GM23338 (cell line): ENCODE data around the gene PKP3. TPM values are rescaled to one million over a fixed set of nuclear protein-coding genes. Genes with fewer than 3 reads are reported as not detected.

Experiments
- ATAC-seq: fragments of 200-7000 bp; cut with Tn5 transposase; 3 replicates; pipeline ENCODE4 v1.9.1; 2020
- DNase-seq: peaks from one replicate; pipeline ENCODE4 v3.0.0-alpha.2; 2015; ENCODE audit warnings: low spot score
- H2AFZ ChIP-seq: fragments of 200-600 bp; sonication (generic); 2 replicates; pipeline ENCODE4 v1.8.0; 2016; ENCODE audit warnings: antibody characterized with exemption, mild to moderate bottlenecking, moderate library complexity
- H3F3A ChIP-seq: fragments of 200-600 bp; sonication (generic); replicated peaks from 2 replicates; pipeline ENCODE4 v1.8.0; 2017; ENCODE audit warnings: antibody characterized with exemption, mixed run types, low read depth
- H3K27ac ChIP-seq: fragments of 200-600 bp; sonication (generic); 2 replicates; pipeline ENCODE4 v1.6.1; 2016; ENCODE audit warnings: low read depth
- H3K27me3 ChIP-seq: fragments of 200-600 bp; sonication (generic); 2 replicates; pipeline ENCODE4 v1.8.0; 2016; ENCODE audit warnings: mild to moderate bottlenecking, mixed run types, moderate library complexity; ENCODE audit not compliant: insufficient read depth
- H3K36me3 ChIP-seq: fragments of 200-600 bp; sonication (generic); 2 replicates; pipeline ENCODE4 v1.8.0; 2016; ENCODE audit warnings: mild to moderate bottlenecking; ENCODE audit not compliant: insufficient read depth
- H3K4me1 ChIP-seq: fragments of 200-600 bp; sonication (generic); 2 replicates; pipeline ENCODE4 v1.8.0; 2016; ENCODE audit warnings: mild to moderate bottlenecking, moderate library complexity; ENCODE audit not compliant: insufficient read depth
- H3K4me2 ChIP-seq: fragments of 200-600 bp; sonication (generic); 2 replicates; pipeline ENCODE4 v1.7.1; 2017; ENCODE audit warnings: mixed run types
- H3K4me3 ChIP-seq: fragments of 200-600 bp; sonication (generic); 2 replicates; pipeline ENCODE4 v1.6.1; 2016; ENCODE audit warnings: mixed run types
- H3K79me2 ChIP-seq: fragments of 200-600 bp; sonication (generic); replicated peaks from 2 replicates; pipeline ENCODE4 v1.8.0; 2017; ENCODE audit warnings: mild to moderate bottlenecking; ENCODE audit not compliant: insufficient read depth
- H3K9me2 ChIP-seq: fragments of 200-600 bp; sonication (generic); 2 replicates; pipeline ENCODE4 v1.8.0; 2017; ENCODE audit not compliant: insufficient read depth
- H4K20me1 ChIP-seq: fragments of 200-600 bp; sonication (generic); replicated peaks from 2 replicates; pipeline ENCODE4 v1.8.0; 2017; ENCODE audit warnings: mild to moderate bottlenecking; ENCODE audit not compliant: insufficient read depth
- H3K27ac Mint-ChIP-seq: 2 replicates; pipeline ENCODE4 v1.8.0; 2020; ENCODE audit warnings: inconsistent platforms, mild to moderate bottlenecking, moderate library complexity, mixed read lengths
- H3K27me3 Mint-ChIP-seq: 3 replicates; pipeline ENCODE4 v1.8.0; 2022; ENCODE audit warnings: low read depth, mild to moderate bottlenecking, moderate library complexity, mixed read lengths, inconsistent platforms; ENCODE audit not compliant: insufficient read depth, poor library complexity
- H3K36me3 Mint-ChIP-seq: 3 replicates; pipeline ENCODE4 v1.8.0; 2021; ENCODE audit warnings: low read depth, mild to moderate bottlenecking, inconsistent platforms, moderate library complexity, mixed read lengths
- H3K4me1 Mint-ChIP-seq: 3 replicates; pipeline ENCODE4 v1.8.0; 2020; ENCODE audit warnings: mild to moderate bottlenecking, inconsistent platforms, mixed read lengths
- H3K4me3 Mint-ChIP-seq: 3 replicates; pipeline ENCODE4 v1.8.0; 2021; ENCODE audit warnings: moderate library complexity, mild to moderate bottlenecking, inconsistent platforms, mixed read lengths
- H3K9me3 Mint-ChIP-seq: 3 replicates; pipeline ENCODE4 v1.8.0; 2020; ENCODE audit warnings: moderate library complexity, mild to moderate bottlenecking, inconsistent platforms, mixed read lengths
- CREB1 ChIP-seq: fragments of 250-450 bp; sonication (Bioruptor Pico); IDR thresholded peaks from 2 replicates; pipeline ENCODE4 v1.5.0; 2020; ENCODE audit warnings: low read depth, mild to moderate bottlenecking, moderate library complexity
- CTCF ChIP-seq, 2 experiments: fragments of 200-600 bp in 1 of 2; sonication (generic) in 1 of 2; conservative IDR thresholded peaks; 2 replicates each; pipeline versions ENCODE4 v1.5.1 to v1.6.1; 2016 to 2017; ENCODE audit warnings: antibody characterized with exemption in 2 of 2, low read depth in 2 of 2, mild to moderate bottlenecking in 2 of 2, moderate library complexity in 1 of 2
- EZH2 ChIP-seq: fragments of 200-600 bp; sonication (generic); IDR thresholded peaks from one replicate; pipeline ENCODE4 v1.8.0; 2017; ENCODE audit warnings: antibody characterized with exemption, mild to moderate bottlenecking, low read depth; ENCODE audit not compliant: unreplicated experiment
- EZH2phosphoT487 ChIP-seq: fragments of 200-600 bp; sonication (generic); IDR thresholded peaks from one replicate; pipeline ENCODE4 v1.8.1; 2018; ENCODE audit warnings: antibody characterized with exemption; ENCODE audit not compliant: unreplicated experiment
- JUNB ChIP-seq: IDR thresholded peaks from one replicate; pipeline ENCODE4 v1.6.1; 2016; ENCODE audit warnings: antibody characterized with exemption; ENCODE audit not compliant: unreplicated experiment
- NANOG ChIP-seq: IDR thresholded peaks from 2 replicates; pipeline ENCODE4 v1.6.1; 2016; ENCODE audit warnings: antibody characterized with exemption, borderline replicate concordance
- POLR2AphosphoS5 ChIP-seq: IDR thresholded peaks from 2 replicates; pipeline ENCODE4 v1.6.1; 2016; ENCODE audit warnings: antibody characterized with exemption, low read depth
- STAT1 ChIP-seq: IDR thresholded peaks from one replicate; pipeline ENCODE4 v1.6.1; 2016; ENCODE audit warnings: antibody characterized with exemption; ENCODE audit not compliant: unreplicated experiment
- ZNF114 ChIP-seq: fragments of 250-450 bp; sonication (Bioruptor Pico); IDR thresholded peaks from 2 replicates; pipeline ENCODE4 v1.5.0; 2020; ENCODE audit warnings: mild to moderate bottlenecking, moderate library complexity
- ZNF331 ChIP-seq: fragments of 250-450 bp; sonication (Bioruptor Pico); IDR thresholded peaks from 2 replicates; pipeline ENCODE4 v1.5.0; 2020; ENCODE audit warnings: low read depth, mild to moderate bottlenecking, moderate library complexity
- polyA plus RNA-seq: library from polyadenylated mRNA; unstranded; fragments of >200 nt; fragmentation: Nextera tagmentation; extraction: Ambion mirVana; gene quantifications from 2 replicates; pipeline ENCODE4 v1.2.1, GENCODE V29; 2016
- total RNA-seq: library from RNA; depleted of rRNA; stranded (reverse); fragments of >200 nt; shearing (Covaris generic); gene quantifications from 2 replicates; pipeline ENCODE4 v1.2.3, GENCODE V29; 2014
- TF ChIP-seq, protein P1 (sequence below): fragments of 250-450 bp; sonication (Bioruptor Pico); IDR thresholded peaks from 2 replicates; pipeline ENCODE4 v1.5.0; 2020; ENCODE audit warnings: mild to moderate bottlenecking, moderate library complexity
- TF ChIP-seq, protein P2 (sequence below): IDR thresholded peaks from one replicate; pipeline ENCODE4 v1.6.1; 2018; ENCODE audit warnings: antibody characterized with exemption; ENCODE audit not compliant: unreplicated experiment
- TF ChIP-seq, protein P3 (sequence below): IDR thresholded peaks from 2 replicates; pipeline ENCODE4 v1.6.1; 2016; ENCODE audit warnings: antibody characterized with exemption

Gene PKP3
- total and polyA plus RNA-seq, 2 experiments from 2014 or later = 7.2 to 23.0 TPM

- H3K27ac ChIP-seq = no peak overlapping the region
- H2AFZ ChIP-seq = 0 out of 2 replicates have a peak overlapping the region, but pooled peaks have one; percentile 83
- H3K27ac Mint-ChIP-seq = no peak overlapping the region
Measured at GRCh38 chr11:352456-353031, 41.5 kb upstream of the PKP3 start.

More at GRCh38 chr11:352456-353031, 41.5 kb upstream of the PKP3 start:
- H3K9me3 Mint-ChIP-seq = peaks cover 4% of the 10 kb centered on the region; the same call in 1 of the 3 replicates
- Histone ChIP-seq H3K36me3 (no peaks in the 10 kb centered on the region), H3K4me2 (no peak overlapping the region), H3F3A (peaks cover 31% of the 10 kb centered on the region), H3K4me1 (peaks cover 26% of the 10 kb centered on the region), H3K9me2 (no peaks in the 10 kb centered on the region), H3K79me2 (no peaks in the 10 kb centered on the region), H4K20me1 (no peaks in the 10 kb centered on the region), H3K4me3 (no peak overlapping the region), H3K27me3 (no peaks in the 10 kb centered on the region)
- 0 out of 3 replicates have a peak, but pooled peaks cover 5% of the 10 kb centered on the region for H3K36me3 Mint-ChIP-seq
- peaks cover 20% of the 10 kb centered on the region for H3K27me3 Mint-ChIP-seq
- TF ChIP-seq EZH2phosphoT487 (no peak), NANOG (no peak), EZH2 (no peak), ZNF114 (CRISPR knock-in tag) (no peak), ZNF331 (CRISPR knock-in tag) (no peak), CREB1 (CRISPR knock-in tag) (no peak), CTCF (conservative IDR thresholded peaks at IDR 0.05; ENCODE audit: low read depth in 2 of 2) (no peak), STAT1 (no peak), JUNB (no peak), POLR2AphosphoS5 (no peak)
- TF ChIP-seq, protein P1, sequence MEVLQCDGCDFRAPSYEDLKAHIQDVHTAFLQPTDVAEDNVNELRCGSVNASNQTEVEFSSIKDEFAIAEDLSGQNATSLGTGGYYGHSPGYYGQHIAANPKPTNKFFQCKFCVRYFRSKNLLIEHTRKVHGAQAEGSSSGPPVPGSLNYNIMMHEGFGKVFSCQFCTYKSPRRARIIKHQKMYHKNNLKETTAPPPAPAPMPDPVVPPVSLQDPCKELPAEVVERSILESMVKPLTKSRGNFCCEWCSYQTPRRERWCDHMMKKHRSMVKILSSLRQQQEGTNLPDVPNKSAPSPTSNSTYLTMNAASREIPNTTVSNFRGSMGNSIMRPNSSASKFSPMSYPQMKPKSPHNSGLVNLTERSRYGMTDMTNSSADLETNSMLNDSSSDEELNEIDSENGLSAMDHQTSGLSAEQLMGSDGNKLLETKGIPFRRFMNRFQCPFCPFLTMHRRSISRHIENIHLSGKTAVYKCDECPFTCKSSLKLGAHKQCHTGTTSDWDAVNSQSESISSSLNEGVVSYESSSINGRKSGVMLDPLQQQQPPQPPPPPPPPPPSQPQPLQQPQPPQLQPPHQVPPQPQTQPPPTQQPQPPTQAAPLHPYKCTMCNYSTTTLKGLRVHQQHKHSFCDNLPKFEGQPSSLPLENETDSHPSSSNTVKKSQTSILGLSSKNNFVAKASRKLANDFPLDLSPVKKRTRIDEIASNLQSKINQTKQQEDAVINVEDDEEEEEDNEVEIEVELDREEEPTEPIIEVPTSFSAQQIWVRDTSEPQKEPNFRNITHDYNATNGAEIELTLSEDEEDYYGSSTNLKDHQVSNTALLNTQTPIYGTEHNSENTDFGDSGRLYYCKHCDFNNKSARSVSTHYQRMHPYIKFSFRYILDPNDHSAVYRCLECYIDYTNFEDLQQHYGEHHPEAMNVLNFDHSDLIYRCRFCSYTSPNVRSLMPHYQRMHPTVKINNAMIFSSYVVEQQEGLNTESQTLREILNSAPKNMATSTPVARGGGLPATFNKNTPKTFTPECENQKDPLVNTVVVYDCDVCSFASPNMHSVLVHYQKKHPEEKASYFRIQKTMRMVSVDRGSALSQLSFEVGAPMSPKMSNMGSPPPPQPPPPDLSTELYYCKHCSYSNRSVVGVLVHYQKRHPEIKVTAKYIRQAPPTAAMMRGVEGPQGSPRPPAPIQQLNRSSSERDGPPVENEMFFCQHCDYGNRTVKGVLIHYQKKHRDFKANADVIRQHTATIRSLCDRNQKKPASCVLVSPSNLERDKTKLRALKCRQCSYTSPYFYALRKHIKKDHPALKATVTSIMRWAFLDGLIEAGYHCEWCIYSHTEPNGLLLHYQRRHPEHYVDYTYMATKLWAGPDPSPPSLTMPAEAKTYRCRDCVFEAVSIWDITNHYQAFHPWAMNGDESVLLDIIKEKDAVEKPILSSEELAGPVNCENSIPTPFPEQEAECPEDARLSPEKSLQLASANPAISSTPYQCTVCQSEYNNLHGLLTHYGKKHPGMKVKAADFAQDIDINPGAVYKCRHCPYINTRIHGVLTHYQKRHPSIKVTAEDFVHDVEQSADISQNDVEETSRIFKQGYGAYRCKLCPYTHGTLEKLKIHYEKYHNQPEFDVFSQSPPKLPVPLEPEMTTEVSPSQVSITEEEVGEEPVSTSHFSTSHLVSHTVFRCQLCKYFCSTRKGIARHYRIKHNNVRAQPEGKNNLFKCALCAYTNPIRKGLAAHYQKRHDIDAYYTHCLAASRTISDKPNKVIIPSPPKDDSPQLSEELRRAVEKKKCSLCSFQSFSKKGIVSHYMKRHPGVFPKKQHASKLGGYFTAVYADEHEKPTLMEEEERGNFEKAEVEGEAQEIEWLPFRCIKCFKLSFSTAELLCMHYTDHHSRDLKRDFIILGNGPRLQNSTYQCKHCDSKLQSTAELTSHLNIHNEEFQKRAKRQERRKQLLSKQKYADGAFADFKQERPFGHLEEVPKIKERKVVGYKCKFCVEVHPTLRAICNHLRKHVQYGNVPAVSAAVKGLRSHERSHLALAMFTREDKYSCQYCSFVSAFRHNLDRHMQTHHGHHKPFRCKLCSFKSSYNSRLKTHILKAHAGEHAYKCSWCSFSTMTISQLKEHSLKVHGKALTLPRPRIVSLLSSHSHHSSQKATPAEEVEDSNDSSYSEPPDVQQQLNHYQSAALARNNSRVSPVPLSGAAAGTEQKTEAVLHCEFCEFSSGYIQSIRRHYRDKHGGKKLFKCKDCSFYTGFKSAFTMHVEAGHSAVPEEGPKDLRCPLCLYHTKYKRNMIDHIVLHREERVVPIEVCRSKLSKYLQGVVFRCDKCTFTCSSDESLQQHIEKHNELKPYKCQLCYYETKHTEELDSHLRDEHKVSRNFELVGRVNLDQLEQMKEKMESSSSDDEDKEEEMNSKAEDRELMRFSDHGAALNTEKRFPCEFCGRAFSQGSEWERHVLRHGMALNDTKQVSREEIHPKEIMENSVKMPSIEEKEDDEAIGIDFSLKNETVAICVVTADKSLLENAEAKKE (CRISPR knock-in tag) = no peak
- TF ChIP-seq, protein P2, sequence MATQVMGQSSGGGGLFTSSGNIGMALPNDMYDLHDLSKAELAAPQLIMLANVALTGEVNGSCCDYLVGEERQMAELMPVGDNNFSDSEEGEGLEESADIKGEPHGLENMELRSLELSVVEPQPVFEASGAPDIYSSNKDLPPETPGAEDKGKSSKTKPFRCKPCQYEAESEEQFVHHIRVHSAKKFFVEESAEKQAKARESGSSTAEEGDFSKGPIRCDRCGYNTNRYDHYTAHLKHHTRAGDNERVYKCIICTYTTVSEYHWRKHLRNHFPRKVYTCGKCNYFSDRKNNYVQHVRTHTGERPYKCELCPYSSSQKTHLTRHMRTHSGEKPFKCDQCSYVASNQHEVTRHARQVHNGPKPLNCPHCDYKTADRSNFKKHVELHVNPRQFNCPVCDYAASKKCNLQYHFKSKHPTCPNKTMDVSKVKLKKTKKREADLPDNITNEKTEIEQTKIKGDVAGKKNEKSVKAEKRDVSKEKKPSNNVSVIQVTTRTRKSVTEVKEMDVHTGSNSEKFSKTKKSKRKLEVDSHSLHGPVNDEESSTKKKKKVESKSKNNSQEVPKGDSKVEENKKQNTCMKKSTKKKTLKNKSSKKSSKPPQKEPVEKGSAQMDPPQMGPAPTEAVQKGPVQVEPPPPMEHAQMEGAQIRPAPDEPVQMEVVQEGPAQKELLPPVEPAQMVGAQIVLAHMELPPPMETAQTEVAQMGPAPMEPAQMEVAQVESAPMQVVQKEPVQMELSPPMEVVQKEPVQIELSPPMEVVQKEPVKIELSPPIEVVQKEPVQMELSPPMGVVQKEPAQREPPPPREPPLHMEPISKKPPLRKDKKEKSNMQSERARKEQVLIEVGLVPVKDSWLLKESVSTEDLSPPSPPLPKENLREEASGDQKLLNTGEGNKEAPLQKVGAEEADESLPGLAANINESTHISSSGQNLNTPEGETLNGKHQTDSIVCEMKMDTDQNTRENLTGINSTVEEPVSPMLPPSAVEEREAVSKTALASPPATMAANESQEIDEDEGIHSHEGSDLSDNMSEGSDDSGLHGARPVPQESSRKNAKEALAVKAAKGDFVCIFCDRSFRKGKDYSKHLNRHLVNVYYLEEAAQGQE = no peak
- TF ChIP-seq, protein P3, sequence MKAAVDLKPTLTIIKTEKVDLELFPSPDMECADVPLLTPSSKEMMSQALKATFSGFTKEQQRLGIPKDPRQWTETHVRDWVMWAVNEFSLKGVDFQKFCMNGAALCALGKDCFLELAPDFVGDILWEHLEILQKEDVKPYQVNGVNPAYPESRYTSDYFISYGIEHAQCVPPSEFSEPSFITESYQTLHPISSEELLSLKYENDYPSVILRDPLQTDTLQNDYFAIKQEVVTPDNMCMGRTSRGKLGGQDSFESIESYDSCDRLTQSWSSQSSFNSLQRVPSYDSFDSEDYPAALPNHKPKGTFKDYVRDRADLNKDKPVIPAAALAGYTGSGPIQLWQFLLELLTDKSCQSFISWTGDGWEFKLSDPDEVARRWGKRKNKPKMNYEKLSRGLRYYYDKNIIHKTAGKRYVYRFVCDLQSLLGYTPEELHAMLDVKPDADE = no peak
- peaks cover 28% of the 10 kb centered on the region for H3K4me1 Mint-ChIP-seq
- H3K4me3 Mint-ChIP-seq = no peak overlapping the region
- DNase-seq = no peak
- ATAC-seq = no peak
